HCT116 (cell line): ENCODE results near the gene F11.

ENCODE experiments used
- SP1 ChIP-seq: IDR thresholded peaks from 2 replicates; pipeline ENCODE4 v1.6.1; 2012; ENCODE audit warnings: low read depth
- TF ChIP-seq, protein P1 (sequence below), 3 experiments: fragments of 200-600 bp in 1 of 3; sonication (generic) in 1 of 3; IDR thresholded peaks in 2 of 3; conservative IDR thresholded peaks in 1 of 3; 2 replicates each; pipeline ENCODE4 v1.5.1; 2012 to 2017; ENCODE audit warnings: low read depth in 2 of 3, low read length in 2 of 3, antibody characterized with exemption in 1 of 3, borderline replicate concordance in 1 of 3, control low read depth in 1 of 3, mild to moderate bottlenecking in 1 of 3, mixed read lengths in 1 of 3, mixed run types in 1 of 3, moderate library complexity in 1 of 3; ENCODE audit not compliant: insufficient read depth in 1 of 3
- TF ChIP-seq, protein P2 (sequence below): IDR thresholded peaks from 2 replicates; pipeline ENCODE4 v1.6.1; 2012

DNA sequence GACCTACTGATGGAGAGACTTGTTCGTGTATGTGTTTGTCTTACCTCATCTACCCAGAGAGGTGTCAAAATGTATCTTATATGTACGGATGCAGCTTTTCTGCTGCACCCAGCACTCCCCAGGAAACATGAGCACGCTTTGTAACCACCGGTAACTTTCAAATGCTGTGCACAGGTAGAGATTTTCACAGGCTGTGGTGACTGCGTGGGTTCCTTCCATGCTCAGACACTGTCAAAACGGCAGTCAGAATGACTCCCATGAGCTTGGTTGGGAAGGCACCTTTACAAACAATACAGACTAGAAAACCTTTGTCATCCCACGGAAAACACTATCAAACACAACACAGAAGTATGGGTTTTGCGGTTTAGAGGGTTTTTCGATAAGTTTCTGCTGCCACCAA lies 28.2 kb downstream of the F11 start:
- TF ChIP-seq, protein P1, sequence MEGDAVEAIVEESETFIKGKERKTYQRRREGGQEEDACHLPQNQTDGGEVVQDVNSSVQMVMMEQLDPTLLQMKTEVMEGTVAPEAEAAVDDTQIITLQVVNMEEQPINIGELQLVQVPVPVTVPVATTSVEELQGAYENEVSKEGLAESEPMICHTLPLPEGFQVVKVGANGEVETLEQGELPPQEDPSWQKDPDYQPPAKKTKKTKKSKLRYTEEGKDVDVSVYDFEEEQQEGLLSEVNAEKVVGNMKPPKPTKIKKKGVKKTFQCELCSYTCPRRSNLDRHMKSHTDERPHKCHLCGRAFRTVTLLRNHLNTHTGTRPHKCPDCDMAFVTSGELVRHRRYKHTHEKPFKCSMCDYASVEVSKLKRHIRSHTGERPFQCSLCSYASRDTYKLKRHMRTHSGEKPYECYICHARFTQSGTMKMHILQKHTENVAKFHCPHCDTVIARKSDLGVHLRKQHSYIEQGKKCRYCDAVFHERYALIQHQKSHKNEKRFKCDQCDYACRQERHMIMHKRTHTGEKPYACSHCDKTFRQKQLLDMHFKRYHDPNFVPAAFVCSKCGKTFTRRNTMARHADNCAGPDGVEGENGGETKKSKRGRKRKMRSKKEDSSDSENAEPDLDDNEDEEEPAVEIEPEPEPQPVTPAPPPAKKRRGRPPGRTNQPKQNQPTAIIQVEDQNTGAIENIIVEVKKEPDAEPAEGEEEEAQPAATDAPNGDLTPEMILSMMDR (IDR thresholded peaks at IDR 0.05 in 2 of 3, conservative IDR thresholded peaks at IDR 0.05 in 1 of 3; ENCODE audit: borderline replicate concordance in 1 of 3, insufficient read depth in 1 of 3, low read depth in 2 of 3, low read length in 2 of 3), result no peak
- TF ChIP-seq, protein P2, sequence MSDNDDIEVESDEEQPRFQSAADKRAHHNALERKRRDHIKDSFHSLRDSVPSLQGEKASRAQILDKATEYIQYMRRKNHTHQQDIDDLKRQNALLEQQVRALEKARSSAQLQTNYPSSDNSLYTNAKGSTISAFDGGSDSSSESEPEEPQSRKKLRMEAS, result no peak
- TF ChIP-seq SP1, result no peak
